Measurements from ENCODE around the gene SP7.
"Not testable (repeated sequence)": the region's sequence is repeated elsewhere in the genome, so short reads cannot be mapped to it uniquely, and the experiment has no call there.

The SP7 gene

GRCh38 chr12:53345486-53346188, 9.5 kb upstream of the SP7 start:
- no peak for DNase-seq

- DNase-seq: peak; percentile 79
These were observed 8.8 kb upstream of the SP7 start for GRCh38 chr12:53344824-53345485.

- no peak for DNase-seq
These were observed 8.3 kb upstream of the SP7 start for GRCh38 chr12:53344487-53344823.

- no peak for DNase-seq
These were observed 7.8 kb upstream of the SP7 start for GRCh38 chr12:53343969-53344368.

GRCh38 chr12:53343449-53343848, 7.3 kb upstream of the SP7 start:
- DNase-seq: no peak

GRCh38 chr12:53340398-53340797, 4.2 kb upstream of the SP7 start:
- no peak for DNase-seq

- DNase-seq: no peak
These were observed 2.8 kb upstream of the SP7 start for GRCh38 chr12:53338916-53339315.

- peak; percentile 19 for DNase-seq
These were observed 1.9 kb upstream of the SP7 start for GRCh38 chr12:53338017-53338416.

- DNase-seq: no peak
These were observed 1.3 kb downstream of the SP7 start for GRCh38 chr12:53334822-53335221.

GRCh38 chr12:53333845-53334244, 2.3 kb downstream of the SP7 start:
- DNase-seq: no peak

- DNase-seq: no peak
These were observed 2.9 kb downstream of the SP7 start for GRCh38 chr12:53333289-53333688.

GRCh38 chr12:53332744-53333143, 3.4 kb downstream of the SP7 start:
- no peak for DNase-seq

- DNase-seq: not testable (repeated sequence)
These were observed 3.8 kb downstream of the SP7 start for GRCh38 chr12:53332339-53332738.

- DNase-seq: no peak
These were observed 5.5 kb downstream of the SP7 start for GRCh38 chr12:53330671-53331070.

GRCh38 chr12:53328043-53328435, 8.1 kb downstream of the SP7 start:
- DNase-seq: no peak

- peak; percentile 24 for DNase-seq
These were observed 8.6 kb downstream of the SP7 start for GRCh38 chr12:53327435-53328042.

GRCh38 chr12:53326460-53327185, 9.5 kb downstream of the SP7 start:
- DNase-seq: no peak

- peak; percentile 14 for DNase-seq
These were observed 10.6 kb downstream of the SP7 start for GRCh38 chr12:53325511-53326061.

GRCh38 chr12:53324779-53325510, 11.2 kb downstream of the SP7 start:
- peak; percentile 88 for DNase-seq

GRCh38 chr12:53324113-53324778, 11.9 kb downstream of the SP7 start:
- peak; percentile 57 for DNase-seq

GRCh38 chr12:53320352-53321195, 15.6 kb downstream of the SP7 start:
- DNase-seq: no peak
